GM18502 (cell line): ENCODE data around the gene SLC47A1.

Experiments
- ATAC-seq: cut with Tn5 transposase; IDR thresholded peaks from one replicate; pipeline ENCODE4 v1.9.1; 2021; ENCODE audit warnings: mild to moderate bottlenecking; ENCODE audit not compliant: unreplicated experiment, poor library complexity

Gene SLC47A1

GRCh38 chr17:19583871-19584270 lies 50.2 kb downstream of the SLC47A1 start:
- no peak for ATAC-seq

DNA sequence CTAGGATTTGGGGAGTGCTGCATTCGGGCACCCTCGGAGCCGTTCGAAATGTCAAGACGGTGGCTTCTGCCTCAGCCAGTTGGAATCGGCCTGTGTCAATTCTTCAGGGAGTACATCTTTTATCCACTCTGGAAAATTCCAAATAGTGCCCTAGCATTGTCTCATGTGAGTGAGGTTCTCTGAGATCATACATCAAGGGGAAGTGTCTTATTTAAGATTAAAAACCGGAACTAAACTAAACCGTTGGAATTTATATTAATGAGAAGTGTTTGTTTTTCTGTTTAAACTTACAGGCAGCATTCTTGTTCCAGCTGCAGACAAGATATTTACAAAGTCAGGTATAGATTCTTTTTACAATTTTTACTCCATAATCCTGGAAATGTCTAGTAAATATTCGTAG lies 56.8 kb downstream of the SLC47A1 start:
- ATAC-seq: no peak

GRCh38 chr17:19590912-19591551 lies 57.4 kb downstream of the SLC47A1 start:
- no peak for ATAC-seq

- no peak for ATAC-seq
Measured at GRCh38 chr17:19592316-19592715, 58.7 kb downstream of the SLC47A1 start.

DNA sequence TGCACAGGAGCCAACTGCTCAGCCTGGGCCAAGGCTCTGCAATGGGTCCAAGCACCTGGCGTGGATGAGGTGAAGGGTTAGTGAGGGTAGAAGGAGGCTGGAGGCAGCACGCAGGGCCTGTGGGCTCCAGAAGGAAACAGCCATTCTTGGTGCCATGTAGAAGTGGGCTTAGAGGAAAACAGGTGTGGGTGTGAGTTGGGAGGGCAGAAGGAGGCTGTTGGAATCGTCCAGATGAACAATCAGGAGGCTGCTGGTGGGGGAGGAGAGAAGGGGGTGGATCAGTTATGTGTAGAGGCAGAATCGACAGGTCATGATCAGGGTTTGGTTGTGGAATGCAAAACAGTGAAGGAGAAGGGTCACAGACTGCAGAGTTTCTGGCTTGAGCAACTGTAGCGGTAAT lies 63.2 kb downstream of the SLC47A1 start:
- ATAC-seq: no peak

GRCh38 chr17:19610311-19610710 lies 76.7 kb downstream of the SLC47A1 start:
- ATAC-seq: no peak

GRCh38 chr17:19610879-19611278 lies 77.2 kb downstream of the SLC47A1 start:
- ATAC-seq: no peak

DNA sequence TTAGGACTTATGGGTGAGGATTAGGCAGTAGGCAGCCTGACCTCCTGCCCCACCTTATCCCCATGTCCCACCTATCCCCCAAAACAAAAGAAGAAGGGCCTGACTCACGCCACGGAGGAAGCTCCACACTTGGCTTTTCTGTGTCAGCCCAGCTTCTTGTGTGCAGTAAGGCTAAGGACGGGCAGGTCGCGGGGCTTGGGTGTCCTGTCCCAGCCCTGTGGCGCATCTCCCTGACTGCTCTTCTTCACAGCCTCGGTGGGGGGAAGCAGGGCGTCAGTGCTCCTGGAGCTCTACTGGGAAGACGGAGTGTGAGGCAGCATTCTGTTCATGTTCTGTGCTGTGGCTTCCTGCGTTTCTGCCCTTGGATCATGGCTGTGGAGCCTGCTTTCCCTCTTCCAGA lies 80.3 kb downstream of the SLC47A1 start:
- ATAC-seq: no peak

GRCh38 chr17:19614900-19615299 lies 81.2 kb downstream of the SLC47A1 start:
- no peak for ATAC-seq

DNA sequence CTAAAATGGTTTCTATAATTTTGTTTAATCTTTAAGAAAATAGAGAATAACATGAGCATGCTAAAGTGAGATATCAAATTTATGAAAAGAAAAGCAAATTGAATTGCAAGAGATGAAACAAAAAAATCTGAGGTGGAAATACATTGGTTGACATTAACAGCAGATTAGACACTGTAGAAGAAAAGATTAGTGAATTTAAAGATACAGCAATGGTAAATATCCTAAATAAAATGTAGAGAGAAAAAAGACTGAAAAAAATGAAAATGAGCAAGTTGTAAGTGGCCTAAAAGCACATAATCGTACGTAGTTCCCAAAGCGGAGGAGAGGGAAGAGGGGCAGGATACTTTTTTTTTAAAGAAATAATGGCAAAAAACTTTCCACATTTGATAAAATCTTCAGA lies 84.4 kb downstream of the SLC47A1 start:
- ATAC-seq: no peak

GRCh38 chr17:19619705-19620325 lies 86.2 kb downstream of the SLC47A1 start:
- ATAC-seq: no peak

- ATAC-seq: no peak
Measured at GRCh38 chr17:19621697-19622096, 88.0 kb downstream of the SLC47A1 start.

DNA sequence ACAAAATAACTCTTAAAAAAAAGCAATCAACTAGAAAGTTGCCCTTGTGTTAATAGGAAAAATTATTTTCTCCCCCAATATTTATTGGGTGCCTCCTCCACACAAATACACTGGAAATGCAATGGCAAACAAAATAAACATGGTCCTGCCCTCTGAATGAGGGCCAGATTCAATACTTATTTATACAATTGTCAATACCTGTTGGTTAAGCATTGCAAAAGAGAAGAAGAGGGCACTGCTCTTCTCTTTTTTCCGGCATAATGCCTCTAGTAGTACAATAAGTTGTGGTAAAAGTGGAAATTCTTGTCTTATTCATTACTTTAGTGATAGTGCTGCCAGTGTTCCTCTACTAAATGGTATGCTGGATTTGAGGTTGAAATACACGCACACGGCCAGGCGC lies 92.4 kb downstream of the SLC47A1 start:
- ATAC-seq: no peak
